Posterior vena cava (tissue), 2 donors: ENCODE measurements around the gene BMP7. TPM values are rescaled to one million over a fixed set of nuclear protein-coding genes. Genes with fewer than 3 reads are reported as not detected.
"Not testable (repeated sequence)": the region's sequence is repeated elsewhere in the genome, so short reads cannot be mapped to it uniquely, and the experiment has no call there.

Experiments used
- DNase-seq: peaks from one replicate; pipeline ENCODE4 v3.0.0-alpha.2; 2020; ENCODE audit warnings: low spot score
- intact Hi-C, 2 donors: fragments of 100-400 bp; cut with DNase I; formaldehyde crosslinking; loops; one replicate each; pipeline versions ENCODE4 v1.14.1 to v1.14.2; 2022 to 2023
- total RNA-seq, 2 donors: library from RNA; stranded (reverse); fragmentation: NEBNext Ultra II Directional; extraction: Animal tissue kit (Norgen Biotek cat#: 25700); gene quantifications; one replicate each; pipeline ENCODE4 v1.2.1, GENCODE V29; 2021
- donor health status: DM: yes; HTN: yes; CAD: no.
- donor health status: DM: yes; HTN: yes; CAD: no.

Gene BMP7
- total RNA-seq, 2 donors from 2014 or later, result 0.65 TPM; not detected in 1

GRCh38 chr20:57289391-57290177 is 23.1 kb upstream of the BMP7 start:
- DNase-seq, result no peak
- intact Hi-C loops, result no loop called here

DNA sequence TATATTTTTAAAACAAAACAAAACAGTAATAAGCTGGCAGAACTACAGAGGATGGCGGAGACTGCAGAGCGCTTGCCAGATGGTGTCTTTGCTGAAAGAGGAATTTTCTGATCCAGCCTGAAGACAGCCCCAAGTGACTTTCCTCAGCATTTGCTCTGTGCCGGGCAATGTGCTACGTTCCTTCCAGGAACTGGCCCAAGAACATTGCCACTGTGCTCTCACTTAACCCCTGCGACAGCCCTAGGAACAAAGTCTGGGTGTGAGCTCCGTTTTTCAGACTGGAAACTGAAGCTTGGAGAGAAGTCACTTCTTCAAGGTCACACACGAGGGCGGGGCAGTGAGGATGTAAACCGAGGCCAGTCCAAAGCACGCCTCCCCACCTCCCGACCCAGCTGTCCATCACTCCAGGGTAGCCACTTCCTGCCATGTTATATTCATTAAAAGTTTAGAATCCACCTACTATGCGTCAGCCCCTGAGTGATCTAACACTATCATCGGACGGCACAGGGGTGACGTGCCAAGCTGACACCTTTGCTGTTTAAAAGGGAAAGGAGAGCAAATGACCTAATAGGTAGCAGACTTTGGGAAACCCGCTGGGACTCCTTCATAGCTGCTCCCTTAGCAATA is 22.3 kb upstream of the BMP7 start:
- intact Hi-C loops, result no loop called here
- DNase-seq, result no peak

DNA sequence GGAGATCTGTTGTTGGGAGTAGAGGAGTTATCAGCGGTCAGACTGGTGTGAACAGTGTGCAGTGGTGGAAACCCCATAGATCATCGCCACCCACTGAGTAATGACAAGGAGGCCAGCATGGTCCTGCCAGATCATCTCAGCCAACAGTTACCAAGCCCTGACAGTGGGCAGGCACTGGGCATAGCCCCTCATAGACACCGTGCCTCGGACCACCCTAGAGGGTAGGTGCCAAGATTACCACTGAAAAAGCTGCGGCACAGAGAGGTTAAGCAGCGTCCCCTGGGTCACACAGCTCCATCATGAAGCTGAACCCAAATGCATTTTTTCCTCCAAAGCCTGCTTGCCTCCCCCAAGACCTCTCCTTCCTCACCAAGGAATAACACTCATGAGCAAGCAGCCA is 21.5 kb upstream of the BMP7 start:
- intact Hi-C loops, result no loop called here
- no peak for DNase-seq

GRCh38 chr20:57287007-57287880 is 20.8 kb upstream of the BMP7 start:
- intact Hi-C loops, result no loop called here
- no peak for DNase-seq

DNA sequence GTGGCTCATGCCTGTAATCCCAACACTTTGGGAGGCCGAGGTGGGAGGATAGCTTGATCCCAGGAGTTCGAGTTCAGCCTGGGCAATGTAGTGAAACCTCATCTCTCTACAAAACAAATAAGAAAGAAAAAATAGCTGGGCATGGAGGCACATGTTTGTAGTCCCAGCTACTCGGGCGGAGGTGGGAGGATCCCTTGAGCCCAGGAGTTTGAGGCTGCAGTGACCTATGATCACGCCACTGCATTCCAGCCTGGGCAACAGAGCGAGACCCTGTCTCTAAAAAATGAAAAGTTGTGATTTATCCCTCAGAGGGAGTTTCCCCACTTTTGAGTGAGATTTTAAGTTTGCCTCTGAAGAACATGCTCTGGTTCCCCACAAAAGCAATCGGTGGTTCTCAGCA is 17.4 kb upstream of the BMP7 start:
- intact Hi-C loops, result no loop called here
- DNase-seq, result no peak

DNA sequence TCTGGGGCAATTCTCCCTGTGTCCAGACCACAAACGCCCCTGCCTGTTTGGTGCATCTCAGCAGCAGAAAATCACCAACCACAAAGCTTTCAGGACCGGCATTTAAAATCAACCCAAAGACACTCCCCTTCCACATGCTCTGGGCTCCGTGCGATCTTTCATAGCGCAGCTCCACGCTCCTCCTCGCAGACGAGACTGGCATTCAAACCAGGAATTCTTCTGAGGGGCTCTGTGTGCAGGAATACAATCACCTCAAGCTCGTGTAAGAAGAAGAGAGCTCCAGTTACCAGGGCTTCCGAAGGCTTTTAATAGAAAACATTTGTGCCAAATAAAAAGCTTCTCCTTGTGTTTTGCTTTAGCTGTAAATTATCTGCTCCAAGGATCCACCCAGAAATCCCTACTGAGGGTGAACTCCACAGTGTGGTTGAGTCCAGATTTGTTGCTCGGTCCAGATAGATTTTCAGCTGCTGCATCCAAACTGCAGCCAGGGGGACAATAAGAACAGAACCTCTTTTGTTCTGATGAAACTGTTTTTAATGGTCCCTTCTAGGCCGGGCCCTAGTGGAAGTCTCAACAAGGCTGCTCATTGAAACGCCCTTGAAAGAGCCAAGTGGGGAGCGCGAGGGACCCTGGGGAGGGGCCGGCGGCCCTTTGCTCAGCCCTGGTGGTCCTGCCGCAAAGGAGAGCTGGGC is 16.4 kb upstream of the BMP7 start:
- intact Hi-C loops, result no loop called here
- no peak for DNase-seq

DNA sequence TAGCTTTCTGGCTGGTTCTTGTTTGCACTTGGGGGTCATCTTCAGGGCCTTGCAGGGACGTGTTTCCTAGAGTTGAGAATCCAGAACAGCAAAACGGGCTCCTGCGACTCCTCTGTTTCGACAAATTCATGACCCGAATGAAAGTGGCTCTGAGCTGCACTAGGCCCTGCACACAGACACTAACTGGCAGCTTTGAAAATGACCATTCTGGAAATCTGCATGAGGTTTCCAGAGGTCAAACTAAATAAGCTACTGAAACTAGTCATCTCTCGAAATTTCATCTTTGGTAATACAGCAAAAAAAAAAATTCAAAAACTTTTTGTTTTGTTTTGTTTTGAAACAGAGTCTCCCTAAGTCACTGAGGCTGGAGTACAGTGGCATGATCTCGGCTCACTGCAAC is 15.5 kb upstream of the BMP7 start:
- no peak for DNase-seq
- intact Hi-C loops, result no loop called here

GRCh38 chr20:57280221-57280620 is 13.8 kb upstream of the BMP7 start:
- DNase-seq, result no peak
- intact Hi-C loops, result no loop called here

DNA sequence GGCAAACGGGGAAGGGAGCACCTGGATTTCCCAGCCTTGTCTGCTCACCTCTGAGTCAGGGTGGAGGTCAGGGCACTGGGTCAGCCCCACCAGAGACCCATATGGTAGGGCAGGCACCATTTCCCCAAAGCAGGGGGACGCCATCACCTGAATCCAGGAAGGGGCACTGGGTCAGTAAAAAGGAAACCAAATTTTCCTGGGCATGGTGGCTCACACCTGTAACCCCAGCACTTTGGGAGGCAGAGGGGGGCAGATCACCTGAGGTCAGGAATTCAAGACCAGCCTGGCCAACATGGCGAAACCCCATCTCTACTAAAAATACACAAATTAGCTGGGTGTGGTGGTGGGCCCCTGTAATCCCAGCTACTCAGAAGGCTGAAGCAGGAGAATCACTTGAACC is 13.1 kb upstream of the BMP7 start:
- intact Hi-C loops, result not testable (repeated sequence)

DNA sequence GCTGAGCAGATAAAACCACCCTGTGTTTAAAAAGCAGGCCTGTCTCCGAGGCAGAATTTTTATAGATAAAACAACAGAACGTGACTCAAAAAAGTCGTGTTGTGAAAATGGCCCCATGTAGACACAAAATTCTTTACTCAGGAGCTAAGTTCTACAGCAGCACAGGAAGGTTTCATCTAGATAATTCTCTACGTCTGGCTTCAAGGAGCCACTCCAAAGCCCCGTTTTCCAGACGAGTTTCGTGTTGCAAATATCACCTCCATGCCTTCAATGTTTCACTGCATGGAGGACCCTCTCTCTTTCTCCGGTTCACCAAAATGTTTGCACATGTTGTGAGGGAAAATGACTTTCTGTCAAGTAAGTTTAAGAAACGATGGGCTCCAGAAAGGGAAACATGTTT is 12.0 kb upstream of the BMP7 start:
- intact Hi-C loops, result no loop called here
- no peak for DNase-seq

More for the DNA sequence above, 13.1 kb upstream of the BMP7 start:
- not testable (repeated sequence) for DNase-seq

DNA sequence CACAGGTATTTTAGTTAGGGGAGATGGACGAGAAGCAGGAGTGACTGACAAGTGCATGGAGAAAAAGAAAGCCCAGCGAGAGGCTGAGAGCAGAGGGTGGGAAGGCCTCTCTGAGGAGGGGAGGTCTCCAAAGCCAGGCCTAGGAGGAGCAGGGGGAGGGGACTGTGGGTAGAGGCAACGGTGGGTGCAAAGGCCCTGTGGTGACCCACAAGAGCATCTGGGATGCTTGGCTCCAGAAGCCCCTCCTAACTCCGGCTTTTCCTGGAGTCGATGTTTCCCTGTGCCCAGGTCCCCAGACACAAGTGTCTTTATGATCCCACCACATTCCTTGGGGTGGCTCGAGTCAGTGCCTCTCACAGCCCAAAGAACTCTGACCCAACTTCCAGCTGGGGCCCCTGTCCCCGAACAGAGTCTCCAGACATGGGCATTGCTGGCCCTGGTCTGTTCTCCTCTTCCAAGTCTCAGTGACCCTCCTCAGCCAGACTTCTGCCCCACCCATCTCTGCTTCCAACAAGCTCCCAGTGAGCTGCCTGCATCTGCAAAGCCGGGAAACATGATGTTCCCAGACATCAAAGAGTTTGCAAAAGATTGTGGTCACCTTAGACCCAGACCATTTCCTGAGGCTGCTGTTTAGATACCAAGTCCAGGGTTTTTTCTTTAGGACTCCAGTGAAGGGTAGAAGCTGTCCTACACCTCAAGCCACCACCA is 11.1 kb upstream of the BMP7 start:
- intact Hi-C loops, result no loop called here
- no peak for DNase-seq

DNA sequence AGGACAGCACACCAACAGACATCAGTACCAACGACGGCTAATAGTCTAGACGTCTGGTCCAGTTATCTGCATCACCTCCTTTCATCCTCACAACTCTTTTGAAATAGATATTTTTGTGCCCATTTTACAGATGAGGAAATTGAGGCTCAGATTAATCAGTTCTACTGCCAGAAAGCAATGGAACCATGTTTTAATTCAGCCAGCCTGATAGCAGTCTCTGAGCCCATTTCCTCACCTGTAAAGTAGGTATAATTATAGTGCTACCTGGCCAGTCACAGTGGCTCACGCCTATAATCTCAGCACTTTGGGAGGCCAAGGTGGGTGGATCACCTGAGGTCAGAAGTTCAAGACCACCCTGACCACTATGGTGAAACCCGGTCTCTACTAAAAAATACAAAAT is 9.8 kb upstream of the BMP7 start:
- DNase-seq, result no peak
- intact Hi-C loops, result no loop called here

DNA sequence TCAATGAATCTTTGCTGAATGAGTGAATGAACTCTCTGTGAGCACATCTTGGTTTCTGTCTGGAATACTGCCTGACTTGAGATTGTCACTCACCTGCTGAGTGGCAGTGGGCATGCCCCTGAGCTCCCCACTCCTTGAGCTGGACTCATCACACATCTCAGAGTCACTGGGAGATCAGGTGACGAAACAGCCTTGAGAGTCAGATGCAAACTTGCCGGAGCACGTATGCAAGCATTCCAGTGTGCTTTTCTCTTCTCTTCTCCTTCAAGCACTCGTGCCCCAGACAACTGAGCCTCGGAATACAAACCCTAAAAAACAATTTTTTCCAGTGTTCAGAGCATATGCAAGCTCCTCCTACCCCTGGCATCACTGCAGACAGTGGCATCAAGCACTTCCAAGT is 9.4 kb upstream of the BMP7 start:
- intact Hi-C loops, result no loop called here
- no peak for DNase-seq

DNA sequence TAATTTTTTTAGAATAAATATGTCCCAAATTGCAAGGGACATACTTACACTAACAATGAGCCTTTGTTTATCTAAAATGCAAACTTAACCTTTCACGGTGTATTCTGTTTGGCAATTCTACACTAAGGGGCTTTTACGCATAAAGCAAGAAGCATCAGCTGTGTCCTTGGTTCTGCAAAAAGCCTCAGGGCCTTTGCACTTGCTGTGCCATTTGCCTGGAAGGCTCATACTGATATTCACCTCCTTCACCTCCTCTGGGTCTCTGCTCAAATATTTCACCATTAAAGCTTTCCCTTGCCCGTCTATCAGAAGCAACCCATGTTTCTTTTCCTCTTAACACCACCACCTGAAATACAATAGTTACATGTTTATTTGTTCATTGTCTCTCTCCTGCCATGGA is 8.9 kb upstream of the BMP7 start:
- intact Hi-C loops, result no loop called here
- DNase-seq, result no peak

- intact Hi-C loops, result no loop called here
- DNase-seq, result no peak
Measured at GRCh38 chr20:57274846-57275245, 8.4 kb upstream of the BMP7 start.

- DNase-seq, result no peak
- intact Hi-C loops, result no loop called here
Measured at GRCh38 chr20:57274299-57274698, 7.9 kb upstream of the BMP7 start.

DNA sequence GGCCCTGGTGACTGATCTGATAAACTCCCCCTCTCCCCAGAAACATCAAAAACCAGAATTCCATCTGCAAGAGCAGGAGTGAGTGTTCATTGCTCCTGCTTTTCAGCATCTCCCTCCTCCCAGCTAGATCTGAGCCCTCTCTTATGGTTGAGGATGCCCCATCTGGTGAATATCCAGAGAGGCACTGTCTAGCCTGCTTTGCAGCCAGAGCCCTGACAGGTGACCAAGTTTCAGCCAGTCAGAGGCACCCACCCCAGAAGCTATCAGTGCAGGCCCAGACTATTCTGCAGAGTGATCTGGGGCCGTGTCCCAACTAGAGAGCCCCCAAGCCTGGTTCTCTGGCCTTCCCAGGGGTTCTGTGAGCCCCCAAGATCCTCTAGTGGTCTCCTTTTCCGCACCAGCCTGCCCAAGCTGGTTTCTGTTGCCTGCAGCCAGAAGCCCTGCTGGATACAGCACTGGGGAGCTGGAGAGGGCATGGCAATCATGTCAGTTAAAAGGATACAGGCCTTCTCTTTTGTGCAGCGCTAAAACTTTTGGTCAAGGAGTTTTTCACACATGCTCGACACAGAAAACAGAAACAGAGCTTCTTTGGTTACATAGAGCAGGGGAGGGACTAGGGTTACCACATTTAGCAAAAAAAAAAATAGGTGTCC is 6.6 kb upstream of the BMP7 start:
- intact Hi-C loops, result no loop called here
- DNase-seq, result no peak

GRCh38 chr20:57270204-57270984 is 4.0 kb upstream of the BMP7 start:
- intact Hi-C loops, result no loop called here
- no peak for DNase-seq
